ENCODE measurements around the gene FXYD5.

The FXYD5 gene

GRCh38 chr19:35212241-35212640, 57.7 kb downstream of the FXYD5 start:
- no peak for DNase-seq (ENCODE audit: low read depth, low spot score)

GRCh38 chr19:35213663-35214632, 59.4 kb downstream of the FXYD5 start:
- DNase-seq (ENCODE audit: low read depth, low spot score) = no peak

- no peak for DNase-seq (ENCODE audit: low read depth, low spot score)
Observed at GRCh38 chr19:35214766-35215422, 60.4 kb downstream of the FXYD5 start.

GRCh38 chr19:35216016-35216832, 61.7 kb downstream of the FXYD5 start:
- DNase-seq (ENCODE audit: low read depth, low spot score) = no peak

GRCh38 chr19:35216833-35217648, 62.5 kb downstream of the FXYD5 start:
- peak; percentile 68 for DNase-seq (ENCODE audit: low read depth, low spot score)

GRCh38 chr19:35217649-35217990, 63.1 kb downstream of the FXYD5 start:
- no peak for DNase-seq (ENCODE audit: low read depth, low spot score)

- no peak for DNase-seq (ENCODE audit: low read depth, low spot score)
Observed at GRCh38 chr19:35219008-35219407, 64.5 kb downstream of the FXYD5 start.

All from ELF-1 (cell line).